Renal cortex interstitium (tissue), 11 donors: ENCODE results near the gene PRIM2. TPM values are rescaled to one million over a fixed set of nuclear protein-coding genes. Genes with fewer than 3 reads are reported as not detected.
"Not testable (repeated sequence)": the region's sequence is repeated elsewhere in the genome, so short reads cannot be mapped to it uniquely, and the experiment has no call there.

Source experiments
- DNase-seq, 11 donors: peaks; one replicate each; pipeline ENCODE4 v3.0.0-alpha.2; 2013; ENCODE audit warnings: low read depth in 9 of 11, low spot score in 4 of 11; ENCODE audit errors: extremely low read depth in 1 of 11
- polyA plus RNA-seq, 3 donors: library from polyadenylated mRNA; unstranded; fragments of 120-200 nt; gene quantifications; one replicate each; pipeline ENCODE4 v1.2.1, GENCODE V29; 2013; ENCODE audit not compliant: insufficient read length in 3 of 3

Gene PRIM2
- polyA plus RNA-seq, 3 donors: 13.5 to 20.6 (median 16.9) TPM

DNA sequence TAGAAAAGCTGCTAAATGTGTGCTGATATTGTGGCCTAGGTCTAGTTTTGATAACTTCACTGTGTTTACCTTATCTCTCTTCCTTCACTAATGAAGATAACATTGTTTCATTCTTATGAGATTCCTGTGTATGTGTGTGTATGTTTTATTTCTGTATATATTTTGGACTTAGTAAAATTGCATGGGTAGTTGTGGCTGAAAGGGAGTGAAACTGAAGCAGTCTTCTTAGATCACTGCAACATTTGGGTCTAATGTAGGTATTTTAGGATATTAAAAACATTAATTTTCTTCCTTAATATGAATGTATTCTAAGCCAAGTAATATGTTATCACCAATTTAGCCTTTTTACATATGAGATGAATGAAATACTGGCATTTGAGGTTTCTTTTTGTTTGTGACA lies 114.3 kb downstream of the PRIM2 start:
- DNase-seq: not testable (repeated sequence)

DNA sequence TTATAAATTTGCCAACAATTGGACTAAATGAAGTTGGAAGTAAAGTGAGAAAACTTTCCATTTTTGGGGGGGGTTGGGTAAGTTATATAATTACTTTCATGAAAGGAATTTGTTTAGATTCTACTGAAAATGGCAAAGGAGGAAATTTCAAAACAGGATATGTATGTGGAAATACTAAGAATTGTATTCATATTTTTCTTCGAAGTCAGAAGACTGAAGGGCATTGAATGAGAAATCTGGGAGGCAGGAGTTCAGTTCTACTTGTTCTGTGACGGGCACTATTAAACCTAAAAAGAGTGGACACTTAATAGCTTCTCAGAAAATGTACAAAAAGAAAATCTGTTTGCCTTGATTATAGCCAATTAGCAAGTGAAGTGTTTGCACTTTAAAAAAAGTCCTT lies 114.7 kb downstream of the PRIM2 start:
- DNase-seq: no peak

DNA sequence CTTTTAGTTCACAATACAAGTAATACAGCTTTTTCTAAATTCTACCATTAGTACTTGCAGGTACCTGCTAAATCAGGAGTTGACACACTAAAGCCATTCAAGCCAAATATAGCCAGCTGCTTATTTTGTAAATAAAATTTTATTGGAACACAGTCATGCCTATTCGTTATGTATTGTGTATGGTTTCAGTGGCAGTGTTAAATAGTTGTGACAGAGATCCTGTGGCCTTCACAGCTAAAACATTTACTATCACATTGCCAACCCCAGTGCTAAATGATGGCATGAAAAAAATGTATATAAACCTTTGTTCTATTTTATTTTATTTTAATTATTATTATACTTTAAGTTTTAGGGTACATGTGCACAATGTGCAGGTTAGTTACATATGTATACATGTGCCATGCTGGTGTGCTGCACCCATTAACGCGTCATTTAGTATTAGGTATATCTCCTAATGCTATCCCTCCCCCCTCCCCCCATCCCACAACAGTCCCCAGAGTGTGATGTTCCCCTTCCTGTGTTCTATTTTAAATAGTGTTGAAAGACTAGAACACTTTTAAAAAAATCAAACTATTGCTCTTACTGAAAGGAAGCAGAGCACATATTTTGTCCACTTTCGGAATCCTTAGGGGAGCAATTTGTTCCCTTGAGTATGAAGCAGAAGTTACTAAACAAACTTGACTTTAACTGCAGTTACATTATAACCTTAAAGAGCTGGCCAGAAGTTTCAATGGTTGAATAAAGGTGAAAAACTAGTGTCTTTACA lies 115.7 kb downstream of the PRIM2 start:
- no peak for DNase-seq

DNA sequence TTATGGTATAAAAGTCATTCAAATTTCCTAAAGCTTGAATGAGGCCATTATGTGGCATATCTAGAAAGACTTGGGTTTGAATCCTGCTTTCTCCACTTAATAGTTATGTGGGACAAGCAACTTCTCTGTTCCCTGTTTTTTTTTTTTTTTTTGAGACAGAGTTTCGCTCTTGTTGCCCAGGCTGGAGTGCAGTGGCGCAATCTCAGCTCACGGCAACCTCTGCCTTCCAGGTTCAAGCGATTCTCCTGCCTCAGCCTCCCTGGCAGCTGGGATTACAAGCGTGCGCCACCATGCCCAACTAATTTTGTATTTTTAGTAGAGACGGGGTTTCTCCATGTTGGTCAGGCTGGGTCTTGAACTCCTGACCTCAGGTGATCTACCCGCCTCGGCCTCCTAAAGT lies 116.4 kb downstream of the PRIM2 start:
- DNase-seq: not testable (repeated sequence)

DNA sequence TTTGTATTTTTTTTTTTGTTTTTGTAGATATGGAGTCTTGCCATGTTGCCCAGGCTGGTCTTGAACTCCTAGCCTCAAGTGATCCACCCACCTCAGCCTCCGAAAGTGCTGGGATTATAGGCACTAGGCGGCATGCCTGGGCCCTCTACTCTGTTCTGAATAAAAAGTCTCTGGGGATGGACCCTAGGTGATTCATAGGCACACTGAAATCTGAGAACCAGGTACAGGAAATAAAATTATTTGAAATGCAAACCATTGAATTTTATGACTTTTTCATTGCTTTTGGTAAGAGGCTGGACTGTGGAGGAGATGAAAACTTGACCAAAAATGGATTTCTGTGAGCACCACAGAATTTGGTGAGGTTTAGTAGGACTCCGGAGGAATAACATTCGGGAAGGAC lies 117.5 kb downstream of the PRIM2 start:
- DNase-seq: no peak

DNA sequence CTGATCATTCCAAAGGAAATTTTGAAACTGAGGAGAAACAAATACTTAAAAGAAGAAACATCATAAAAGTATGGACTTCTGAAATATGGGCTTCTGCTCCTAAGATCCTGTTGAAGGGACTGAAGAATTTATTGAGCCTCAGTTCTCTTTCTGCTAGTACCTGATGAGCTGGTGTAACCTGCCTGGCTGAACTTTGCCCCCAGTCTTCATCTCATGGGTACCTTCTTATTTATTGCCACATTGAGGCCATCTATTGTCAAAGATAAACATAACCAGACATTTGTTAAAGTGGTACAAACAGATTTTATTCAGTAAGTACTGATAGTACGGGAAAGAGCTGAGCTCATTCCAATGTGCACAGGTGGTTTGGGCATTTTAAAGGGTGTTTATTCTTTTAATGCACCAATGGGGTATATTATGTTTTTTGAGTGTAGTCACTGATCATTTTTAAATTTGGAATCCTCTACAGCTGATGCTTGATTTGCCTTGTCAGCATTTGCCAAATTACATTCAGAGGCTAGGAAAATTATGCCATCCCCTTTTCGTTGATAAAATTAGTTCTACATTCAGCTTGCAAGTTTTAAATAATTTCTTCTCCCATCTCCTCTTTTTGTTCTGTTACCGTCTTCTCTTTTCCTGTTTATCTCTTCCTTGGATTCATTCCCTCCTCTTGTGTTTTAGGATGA lies 118.2 kb downstream of the PRIM2 start:
- no peak for DNase-seq

DNA sequence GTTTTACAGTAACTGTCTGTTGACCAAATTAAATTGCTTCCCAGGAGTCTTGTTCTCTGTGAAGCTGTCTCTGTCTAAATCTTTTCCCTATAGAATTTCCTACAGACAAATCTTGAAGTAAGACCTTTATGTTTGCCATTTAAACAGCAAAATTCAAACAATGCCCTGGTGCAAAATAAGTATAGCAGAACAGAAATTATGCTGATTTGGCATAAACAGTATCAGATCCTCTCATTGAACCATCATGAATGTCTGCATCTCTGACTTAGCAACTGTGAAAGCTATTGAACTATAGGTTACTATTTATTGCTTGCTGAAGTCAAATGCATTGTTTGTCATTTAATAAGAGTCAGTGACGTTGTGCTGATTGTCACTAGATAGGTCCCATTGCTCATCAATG lies 123.3 kb downstream of the PRIM2 start:
- not testable (repeated sequence) for DNase-seq

DNA sequence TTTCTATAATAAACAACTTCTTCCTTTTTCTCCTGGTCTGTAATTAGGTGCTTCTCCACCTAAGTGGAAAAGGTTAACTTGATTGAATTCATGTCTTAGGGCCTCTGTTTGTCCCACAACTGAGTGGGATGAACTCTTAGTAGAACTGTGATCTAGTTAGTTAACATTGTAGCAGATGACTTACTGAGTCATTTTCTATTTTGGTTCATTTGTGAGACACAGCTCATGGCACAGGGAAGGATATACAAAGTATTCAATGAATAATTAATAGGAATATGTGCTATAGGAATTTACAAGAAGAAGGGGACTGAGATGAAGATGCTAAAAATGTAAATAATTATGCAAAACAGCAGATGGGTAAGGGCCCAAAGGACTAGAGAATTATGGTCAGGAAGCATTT lies 124.7 kb downstream of the PRIM2 start:
- DNase-seq: not testable (repeated sequence)

DNA sequence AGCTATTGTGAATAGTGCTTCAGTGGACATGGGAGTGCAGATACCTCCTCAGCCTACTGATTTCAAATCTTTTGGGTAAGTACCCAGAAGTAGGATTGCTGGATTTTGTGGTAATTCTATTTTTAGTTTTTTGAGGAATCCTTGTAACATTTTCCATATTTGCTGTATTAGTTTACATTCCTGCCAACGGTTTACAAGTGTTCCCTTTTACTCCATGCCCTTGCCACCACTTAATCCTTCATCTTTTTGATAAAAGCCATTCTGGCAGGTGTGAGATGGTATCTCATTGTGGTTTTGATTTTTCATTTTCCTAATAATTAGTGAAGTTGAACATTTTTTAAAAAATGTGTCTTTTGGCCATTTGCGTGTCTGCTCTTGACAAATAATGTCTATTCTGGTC lies 125.8 kb downstream of the PRIM2 start:
- not testable (repeated sequence) for DNase-seq

DNA sequence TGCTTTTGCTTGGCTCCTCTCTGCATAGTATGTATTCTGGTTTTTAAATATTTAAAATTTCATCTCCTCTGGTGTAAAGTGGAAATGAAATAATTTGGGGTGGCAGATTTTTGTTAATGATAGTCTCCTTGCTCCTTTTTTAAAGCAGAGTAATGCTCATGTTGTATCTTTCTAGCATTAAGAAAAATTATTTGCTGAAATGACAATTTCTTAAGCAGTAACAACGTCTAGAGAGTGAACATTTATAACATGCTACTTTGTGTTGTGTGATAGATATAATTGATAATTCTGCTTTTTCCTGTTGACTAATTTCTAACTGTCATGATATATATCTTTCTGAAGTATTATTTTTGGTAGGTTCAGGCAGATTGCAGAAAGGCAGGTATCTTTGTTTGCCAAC lies 127.4 kb downstream of the PRIM2 start:
- not testable (repeated sequence) for DNase-seq

DNA sequence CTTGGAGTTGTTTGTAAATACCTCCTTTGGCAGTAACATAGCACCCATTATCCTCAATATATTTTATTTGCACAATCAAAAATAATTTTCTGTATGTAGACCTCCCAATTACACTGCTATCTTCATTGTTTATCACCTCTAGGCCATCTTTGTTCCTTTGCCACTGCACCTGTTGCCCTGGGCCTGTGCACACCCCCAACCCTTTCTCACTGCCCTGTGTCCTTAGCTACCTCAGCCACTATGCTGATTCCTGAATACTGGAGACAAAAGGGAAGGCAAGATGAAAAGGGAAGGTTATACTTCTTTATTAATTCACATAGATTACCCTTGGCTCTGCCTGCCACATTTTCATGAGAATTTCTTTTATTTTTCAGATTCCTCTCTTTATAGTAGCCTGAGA lies 127.9 kb downstream of the PRIM2 start:
- not testable (repeated sequence) for DNase-seq

DNA sequence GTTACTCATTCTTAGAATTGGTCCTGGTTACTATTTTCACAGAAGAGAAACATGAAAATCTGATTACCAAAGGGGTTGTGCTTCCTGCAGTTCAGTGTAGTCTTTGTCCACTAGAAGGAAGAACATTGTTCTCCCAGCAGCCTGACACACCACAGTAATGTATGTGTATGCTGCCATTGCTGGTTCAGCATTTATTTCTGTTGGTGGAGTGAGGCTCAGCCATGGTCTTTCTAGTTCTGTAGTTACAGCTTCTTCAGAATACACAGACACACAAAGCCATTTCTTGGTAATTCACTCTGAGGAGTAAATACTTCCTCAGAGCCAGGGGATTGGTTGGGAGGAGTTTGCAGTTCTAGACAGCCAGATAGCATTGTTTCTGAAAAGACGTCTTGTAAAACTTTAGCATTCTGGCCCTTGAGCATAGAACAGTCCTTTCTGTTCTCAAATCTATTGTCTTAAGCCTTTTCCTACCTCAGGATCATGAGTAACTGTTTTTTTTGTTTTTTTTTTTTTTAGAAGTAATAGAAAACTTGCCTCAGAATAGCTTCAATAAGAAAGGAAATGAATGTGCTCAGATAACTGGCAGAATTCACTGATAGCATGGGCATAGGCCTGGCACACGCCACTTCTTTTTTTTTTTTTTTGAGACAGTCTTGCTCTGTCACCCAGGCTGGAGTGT lies 128.5 kb downstream of the PRIM2 start:
- DNase-seq: not testable (repeated sequence)

DNA sequence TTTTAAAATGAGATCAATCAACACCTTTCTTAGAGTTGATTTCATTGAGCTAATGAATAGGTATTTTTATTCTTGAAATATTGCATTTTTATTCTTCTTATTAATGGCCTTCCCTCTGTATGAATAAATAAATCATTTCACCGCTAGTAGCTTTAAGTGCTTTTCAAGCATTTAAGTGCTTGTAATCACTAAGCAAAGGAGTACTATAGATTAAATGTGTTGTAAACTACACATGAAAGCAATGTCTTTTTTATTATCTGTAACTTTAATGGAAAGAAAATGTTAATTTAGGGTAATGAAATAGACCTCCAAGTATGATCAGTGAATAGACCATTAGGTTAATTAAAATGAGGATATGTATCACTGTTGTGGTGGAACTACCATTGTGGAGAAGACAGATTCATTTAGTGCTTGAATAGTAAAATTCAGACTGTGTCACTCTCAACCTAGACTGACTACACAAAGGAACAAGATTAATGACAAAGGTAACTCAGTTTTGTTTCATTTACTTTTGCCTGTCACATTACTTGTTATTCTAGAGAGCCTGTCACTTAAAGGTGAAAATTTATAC lies 132.2 kb downstream of the PRIM2 start:
- DNase-seq: not testable (repeated sequence)

DNA sequence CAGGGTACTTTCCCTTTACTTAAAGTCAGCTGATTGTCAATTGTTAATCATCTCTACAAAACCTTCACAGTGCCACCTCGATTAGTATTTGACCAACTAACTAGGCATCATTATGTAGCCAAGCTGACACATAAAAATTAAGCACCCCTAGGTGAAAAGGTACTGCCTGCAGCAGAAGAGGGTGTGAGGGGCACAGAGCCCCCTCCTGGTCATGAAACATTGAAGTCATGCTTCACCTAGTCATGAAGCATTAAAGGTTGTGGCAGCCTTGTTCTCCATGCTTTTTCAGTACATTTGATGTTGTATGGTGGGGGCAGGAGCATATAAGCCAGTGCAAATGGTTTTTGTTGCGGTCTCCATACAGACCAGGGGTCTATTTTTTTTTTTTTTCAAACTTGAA lies 142.4 kb downstream of the PRIM2 start:
- not testable (repeated sequence) for DNase-seq

DNA sequence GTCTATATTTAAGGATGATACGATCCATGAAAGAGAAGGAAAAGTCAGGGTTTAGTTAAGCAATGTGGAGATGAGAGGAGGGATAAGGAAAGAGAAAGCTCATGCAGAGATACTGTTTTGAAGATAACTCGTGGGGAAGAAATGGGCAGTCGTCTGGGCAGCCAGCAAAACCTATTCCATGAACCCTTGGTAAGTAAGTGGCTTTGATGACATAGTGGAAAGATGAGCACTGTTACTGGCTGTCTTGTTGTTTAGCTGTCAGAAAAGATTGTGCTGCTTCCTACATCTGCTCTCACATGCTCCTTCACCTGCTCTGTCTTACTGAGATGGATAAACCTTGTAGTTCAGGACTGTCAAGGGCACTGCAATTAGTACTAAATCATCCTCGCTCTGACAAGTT lies 143.6 kb downstream of the PRIM2 start:
- not testable (repeated sequence) for DNase-seq

DNA sequence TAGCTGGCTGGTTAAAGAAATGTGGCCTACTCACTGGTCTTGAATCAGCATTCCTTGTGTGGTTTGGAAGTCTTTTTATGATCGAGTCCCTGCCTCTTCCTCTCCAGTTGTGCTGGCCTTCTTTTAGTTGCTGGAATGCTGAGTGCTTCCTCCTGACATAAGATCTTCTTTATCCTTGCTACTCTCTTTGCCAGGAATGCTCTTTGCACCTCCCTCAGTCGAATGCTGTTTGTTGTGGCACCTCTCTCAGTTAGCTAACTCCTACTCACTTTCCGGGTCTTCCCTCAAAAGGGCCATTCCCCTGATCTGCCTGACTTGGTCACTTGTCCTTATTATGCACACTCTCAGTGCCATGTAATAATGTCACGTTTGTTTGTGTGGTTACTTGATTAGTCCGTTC lies 146.4 kb downstream of the PRIM2 start:
- not testable (repeated sequence) for DNase-seq

DNA sequence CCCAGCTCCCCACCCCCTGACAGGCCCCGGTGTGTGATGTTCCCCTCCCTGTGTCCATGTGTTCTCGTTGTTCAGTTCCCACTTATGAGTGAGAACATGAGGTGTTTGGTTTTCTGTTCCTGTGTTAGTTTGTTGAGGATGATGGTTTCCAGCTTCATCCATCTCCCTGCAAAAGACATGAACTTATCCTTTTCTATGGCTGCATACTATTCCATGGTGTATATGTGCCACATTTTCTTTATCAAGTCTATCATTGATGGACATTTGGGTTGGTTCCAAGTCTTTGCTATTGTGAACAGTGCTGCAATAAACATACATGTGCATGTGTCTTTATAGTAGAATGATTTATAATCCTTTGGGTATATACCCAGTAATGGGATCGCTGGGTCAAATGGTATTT lies 148.5 kb downstream of the PRIM2 start:
- DNase-seq: not testable (repeated sequence)

DNA sequence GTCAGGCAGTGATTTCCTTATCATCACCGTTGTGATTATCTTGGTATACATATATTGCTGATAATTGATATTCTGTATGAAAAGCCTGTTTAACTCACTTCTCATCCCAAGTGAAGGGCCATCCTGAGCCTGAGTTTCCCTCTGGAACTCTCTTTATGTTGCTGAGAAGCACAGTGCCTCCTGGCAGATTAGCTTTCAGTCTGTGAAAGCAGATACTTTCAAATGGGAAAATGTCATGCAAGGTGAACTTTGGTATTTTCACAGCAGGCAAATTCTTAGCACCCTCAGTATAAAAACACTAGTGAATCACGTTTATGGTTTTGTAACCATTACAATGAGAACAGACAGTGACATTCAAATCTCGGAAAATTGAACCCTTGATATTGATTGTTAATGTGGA lies 151.6 kb downstream of the PRIM2 start:
- DNase-seq: peak in 7 of 11 donors; percentile 29 to 60 (median 31)

DNA sequence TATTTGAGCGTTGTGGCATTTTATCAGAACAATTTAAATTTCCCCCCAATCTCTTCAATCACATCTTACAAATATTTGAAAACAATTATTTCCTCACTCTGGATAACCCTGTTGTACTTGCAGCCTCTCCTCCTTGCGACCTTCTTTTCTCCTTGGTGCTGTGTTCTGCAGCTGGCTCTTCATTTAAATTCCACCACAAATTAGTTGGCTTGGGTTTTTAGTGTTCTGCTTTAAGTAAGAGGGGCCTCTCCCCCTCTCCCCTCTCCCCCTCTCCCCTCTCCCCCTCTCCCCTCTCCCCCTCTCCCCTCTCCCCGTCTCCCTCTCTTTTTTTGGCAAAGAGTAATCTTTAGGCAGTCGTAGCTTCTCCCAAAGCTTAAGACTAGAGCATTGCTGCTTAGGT lies 152.7 kb downstream of the PRIM2 start:
- not testable (repeated sequence) for DNase-seq
